KOPT-K1 (cell line): ENCODE results near the gene UCHL5.

Source experiments
- H3K27ac ChIP-seq: fragments of 200-600 bp; sonication (generic); 2 replicates; pipeline ENCODE4 v1.5.1; 2016; ENCODE audit warnings: antibody characterized with exemption, mild to moderate bottlenecking, low read depth, low read length; ENCODE audit not compliant: poor library complexity, severe bottlenecking
- H3K36me3 ChIP-seq: fragments of 200-600 bp; sonication (generic); 2 replicates; pipeline ENCODE4 v1.5.1; 2017; ENCODE audit warnings: antibody characterized with exemption, mild to moderate bottlenecking, low read length, moderate library complexity; ENCODE audit not compliant: insufficient read depth
- H3K9me3 ChIP-seq: fragments of 200-600 bp; sonication (generic); 2 replicates; pipeline ENCODE4 v1.5.1; 2017; ENCODE audit warnings: antibody characterized with exemption, low read length, mild to moderate bottlenecking; ENCODE audit not compliant: insufficient read depth, poor library complexity, severe bottlenecking

UCHL5 gene

GRCh38 chr1:192973988-192974387 is 85.2 kb downstream of the UCHL5 start:
- no peaks in the 10 kb centered on the region for H3K9me3 ChIP-seq
- no peak overlapping the region for H3K27ac ChIP-seq
- H3K36me3 ChIP-seq = no peaks in the 10 kb centered on the region

GRCh38 chr1:192973202-192973601 is 86.0 kb downstream of the UCHL5 start:
- no peak overlapping the region for H3K27ac ChIP-seq
- no peaks in the 10 kb centered on the region for H3K36me3 ChIP-seq
- H3K9me3 ChIP-seq = no peaks in the 10 kb centered on the region

GRCh38 chr1:192969091-192969490 is 90.1 kb downstream of the UCHL5 start:
- no peaks in the 10 kb centered on the region for H3K9me3 ChIP-seq
- no peak overlapping the region for H3K27ac ChIP-seq

GRCh38 chr1:192968323-192968722 is 90.8 kb downstream of the UCHL5 start:
- H3K9me3 ChIP-seq = no peaks in the 10 kb centered on the region
- H3K27ac ChIP-seq = no peak overlapping the region
- no peaks in the 10 kb centered on the region for H3K36me3 ChIP-seq

More at GRCh38 chr1:192969091-192969490, 90.1 kb downstream of the UCHL5 start:
- no peaks in the 10 kb centered on the region for H3K36me3 ChIP-seq

GRCh38 chr1:192967901-192968300 is 91.3 kb downstream of the UCHL5 start:
- Histone ChIP-seq H3K27ac (no peak overlapping the region), H3K36me3 (no peaks in the 10 kb centered on the region), H3K9me3 (no peaks in the 10 kb centered on the region)

GRCh38 chr1:192967211-192967877 is 91.8 kb downstream of the UCHL5 start:
- Histone ChIP-seq H3K27ac (no peak overlapping the region), H3K9me3 (no peaks in the 10 kb centered on the region), H3K36me3 (no peaks in the 10 kb centered on the region)

GRCh38 chr1:192966073-192966472 is 93.1 kb downstream of the UCHL5 start:
- H3K9me3 ChIP-seq = no peaks in the 10 kb centered on the region
- H3K27ac ChIP-seq = no peak overlapping the region
- H3K36me3 ChIP-seq = no peaks in the 10 kb centered on the region

- Histone ChIP-seq H3K27ac (no peak overlapping the region), H3K36me3 (no peaks in the 10 kb centered on the region)
Measured at GRCh38 chr1:192962901-192963300, 96.3 kb downstream of the UCHL5 start.

More at GRCh38 chr1:192962901-192963300, 96.3 kb downstream of the UCHL5 start:
- H3K9me3 ChIP-seq = no peaks in the 10 kb centered on the region
